ENCODE data around the gene MICALL2.

MICALL2 gene

GRCh38 chr7:1433128-1433920 lies 25.9 kb downstream of the MICALL2 start:
- DNase-seq (ENCODE audit: low spot score) = no peak

- peak; percentile 84 for DNase-seq (ENCODE audit: low spot score)
Observed at GRCh38 chr7:1432411-1433082, 26.7 kb downstream of the MICALL2 start.

GRCh38 chr7:1431634-1432380 lies 27.5 kb downstream of the MICALL2 start:
- DNase-seq (ENCODE audit: low spot score) = no peak

GRCh38 chr7:1431226-1431625 lies 28.0 kb downstream of the MICALL2 start:
- DNase-seq (ENCODE audit: low spot score) = no peak

GRCh38 chr7:1430056-1430845 lies 29.0 kb downstream of the MICALL2 start:
- DNase-seq (ENCODE audit: low spot score) = no peak

GRCh38 chr7:1428941-1429501 lies 30.2 kb downstream of the MICALL2 start:
- DNase-seq (ENCODE audit: low spot score) = no peak

GRCh38 chr7:1427064-1427657 lies 32.1 kb downstream of the MICALL2 start:
- DNase-seq (ENCODE audit: low spot score) = no peak

GRCh38 chr7:1426474-1426873 lies 32.8 kb downstream of the MICALL2 start:
- no peak for DNase-seq (ENCODE audit: low spot score)

- peak; percentile 54 for DNase-seq (ENCODE audit: low spot score)
Observed at GRCh38 chr7:1425292-1426136, 33.8 kb downstream of the MICALL2 start.

GRCh38 chr7:1424041-1424440 lies 35.2 kb downstream of the MICALL2 start:
- DNase-seq (ENCODE audit: low spot score) = no peak

- no peak for DNase-seq (ENCODE audit: low spot score)
Observed at GRCh38 chr7:1423264-1423811, 35.9 kb downstream of the MICALL2 start.

GRCh38 chr7:1422512-1423263 lies 36.6 kb downstream of the MICALL2 start:
- DNase-seq (ENCODE audit: low spot score) = no peak

- DNase-seq (ENCODE audit: low spot score) = no peak
Observed at GRCh38 chr7:1421946-1422345, 37.3 kb downstream of the MICALL2 start.

- DNase-seq (ENCODE audit: low spot score) = no peak
Observed at GRCh38 chr7:1421020-1421790, 38.1 kb downstream of the MICALL2 start.

GRCh38 chr7:1419688-1420087 lies 39.6 kb downstream of the MICALL2 start:
- no peak for DNase-seq (ENCODE audit: low spot score)

GRCh38 chr7:1419310-1419634 lies 40.0 kb downstream of the MICALL2 start:
- no peak for DNase-seq (ENCODE audit: low spot score)

- peak; percentile 57 for DNase-seq (ENCODE audit: low spot score)
Observed at GRCh38 chr7:1418505-1419309, 40.6 kb downstream of the MICALL2 start.
